Measurements from ENCODE around the gene MXRA7. TPM values are rescaled to one million over a fixed set of nuclear protein-coding genes. Genes with fewer than 3 reads are reported as not detected.
A peak's percentile ranks its signal among the peaks of the same experiment; 100 is the strongest.

The MXRA7 gene
- total and polyA plus RNA-seq, 7 donors: 8.3 to 428 (median 327) TPM

GRCh38 chr17:76672892-76673291 lies 37.9 kb downstream of the MXRA7 start:
- no peak overlapping the region for H3K4me3 ChIP-seq
- no peaks in the 10 kb centered on the region for H3K9me3 ChIP-seq
- H3K27ac ChIP-seq: peak overlapping the region; percentile 3 to 90 (median 84)
- peaks cover 7 to 25% (median 12%) of the 10 kb centered on the region in 4 donors for H3K36me3 ChIP-seq
- intact Hi-C loops (cut with DNase I): loop anchor here (5.0 kb wide), 2 partner anchors 39 to 116 kb away; partner anchors contain the start of gene MXRA7
- 58 to 83% methylated on average over 3 of the region's 3 CpGs for WGBS, 2 donors
- TF ChIP-seq POLR2AphosphoS5 (IDR thresholded peaks at IDR 0.05) (no peak), CTCF (IDR thresholded peaks at IDR 0.05) (no peak), POLR2A (IDR thresholded peaks at IDR 0.05) (no peak), EP300 (IDR thresholded peaks at IDR 0.05) (no peak)
- H3K4me1 ChIP-seq: peaks cover 0 to 16% (median 10%) of the 10 kb centered on the region in 4 donors
- H3K27me3 ChIP-seq: no peaks in the 10 kb centered on the region
- DNase-seq: no peak

GRCh38 chr17:76672270-76672851 lies 38.4 kb downstream of the MXRA7 start:
- TF ChIP-seq POLR2A (IDR thresholded peaks at IDR 0.05): no peak
- TF ChIP-seq CTCF (IDR thresholded peaks at IDR 0.05): no peak
- no peak for TF ChIP-seq EP300 (IDR thresholded peaks at IDR 0.05)
- TF ChIP-seq POLR2AphosphoS5 (IDR thresholded peaks at IDR 0.05): no peak
- Histone ChIP-seq H3K4me3 (peak overlapping the region; percentile 41 to 65 (median 59)), H3K9me3 (no peaks in the 10 kb centered on the region), H3K27ac (peak overlapping the region; percentile 81 to 90 (median 86)), H3K4me1 (peaks cover 0 to 16% (median 10%) of the 10 kb centered on the region in 4 donors), H3K27me3 (no peaks in the 10 kb centered on the region), H3K36me3 (peaks cover 3 to 19% (median 9%) of the 10 kb centered on the region in 4 donors)
- DNase-seq: no peak
- 13 to 42% methylated on average over 13 of the region's 13 CpGs for WGBS, 2 donors
- intact Hi-C loops (cut with DNase I): loop anchor here (5.0 kb wide), 2 partner anchors 40 to 115 kb away; partner anchors contain the start of gene MXRA7

- DNase-seq: no peak
- TF ChIP-seq POLR2AphosphoS5 (IDR thresholded peaks at IDR 0.05): peak in 1 of 4 donors; percentile 64
- TF ChIP-seq CTCF (IDR thresholded peaks at IDR 0.05): peak in 3 of 4 experiments; percentile 11 to 26 (median 19)
- no peak for TF ChIP-seq EP300 (IDR thresholded peaks at IDR 0.05)
- TF ChIP-seq POLR2A (IDR thresholded peaks at IDR 0.05): peak; percentile 39 to 58
- peak overlapping the region; percentile 81 to 90 (median 86) for H3K27ac ChIP-seq
- H3K4me3 ChIP-seq: peak overlapping the region; percentile 41 to 65 (median 59)
- 0% methylated on average over 19 of the region's 19 CpGs for WGBS, 2 donors
- no peaks in the 10 kb centered on the region for H3K27me3 ChIP-seq
- H3K4me1 ChIP-seq: peaks cover 0 to 16% (median 10%) of the 10 kb centered on the region in 4 donors
- peaks cover 0 to 15% (median 7%) of the 10 kb centered on the region in 4 donors for H3K36me3 ChIP-seq
- no peaks in the 10 kb centered on the region for H3K9me3 ChIP-seq
- intact Hi-C loops (cut with DNase I): loop anchor here (5.0 kb wide), 2 partner anchors 40 to 115 kb away; partner anchors contain the start of gene MXRA7
Measured at GRCh38 chr17:76671912-76672262, 38.9 kb downstream of the MXRA7 start.

GRCh38 chr17:76671123-76671911 lies 39.4 kb downstream of the MXRA7 start:
- intact Hi-C loops (cut with DNase I): loop anchor here (5.0 kb wide), 2 partner anchors 41 to 114 kb away; partner anchors contain the start of gene MXRA7
- TF ChIP-seq POLR2AphosphoS5 (IDR thresholded peaks at IDR 0.05): peak; percentile 30 to 86 (median 78)
- no peak for TF ChIP-seq CTCF (IDR thresholded peaks at IDR 0.05)
- H3K27me3 ChIP-seq: no peaks in the 10 kb centered on the region
- peak overlapping the region; percentile 81 to 90 (median 86) for H3K27ac ChIP-seq
- WGBS, 2 donors: 5 to 16% methylated on average over 32 of the region's 32 CpGs
- H3K36me3 ChIP-seq: peaks cover 0 to 9% (median 5%) of the 10 kb centered on the region in 4 donors
- peak overlapping the region; percentile 41 to 65 (median 59) for H3K4me3 ChIP-seq
- DNase-seq: peak; percentile 100
- H3K9me3 ChIP-seq: no peaks in the 10 kb centered on the region
- H3K4me1 ChIP-seq: peaks cover 0 to 16% (median 10%) of the 10 kb centered on the region in 4 donors

Data from sigmoid colon (tissue), 7 donors.